Measurements from ENCODE around the gene SEM1.
"Not testable (repeated sequence)": the region's sequence is repeated elsewhere in the genome, so short reads cannot be mapped to it uniquely, and the experiment has no call there.

SEM1 gene

GRCh38 chr7:96663457-96663856 lies 46.2 kb downstream of the SEM1 start:
- no peak for DNase-seq (ENCODE audit: low read depth, low spot score)

DNA sequence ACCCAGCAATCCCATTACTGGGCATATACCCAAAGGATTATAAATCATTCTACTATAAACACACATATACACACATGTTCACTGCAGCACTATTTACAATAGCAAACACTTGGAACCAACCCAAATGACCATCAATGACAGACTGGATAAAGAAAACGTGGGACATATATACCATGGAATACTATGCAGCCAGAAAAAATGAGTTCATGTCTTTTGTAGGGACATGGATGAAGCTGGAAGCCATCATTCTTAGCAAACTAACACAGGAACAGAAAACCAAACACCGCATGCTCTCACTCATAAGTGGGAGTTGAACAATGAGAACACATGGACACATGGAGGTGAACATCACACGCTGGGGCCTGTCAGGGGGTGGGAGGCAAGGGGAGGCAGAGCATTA lies 47.5 kb downstream of the SEM1 start:
- DNase-seq (ENCODE audit: low read depth, low spot score) = not testable (repeated sequence)

GRCh38 chr7:96658022-96658412 lies 51.6 kb downstream of the SEM1 start:
- no peak for DNase-seq (ENCODE audit: low read depth, low spot score)

GRCh38 chr7:96657347-96658021 lies 52.2 kb downstream of the SEM1 start:
- DNase-seq (ENCODE audit: low read depth, low spot score) = no peak

- DNase-seq (ENCODE audit: low read depth, low spot score) = no peak
Observed at GRCh38 chr7:96655956-96656355, 53.7 kb downstream of the SEM1 start.

DNA sequence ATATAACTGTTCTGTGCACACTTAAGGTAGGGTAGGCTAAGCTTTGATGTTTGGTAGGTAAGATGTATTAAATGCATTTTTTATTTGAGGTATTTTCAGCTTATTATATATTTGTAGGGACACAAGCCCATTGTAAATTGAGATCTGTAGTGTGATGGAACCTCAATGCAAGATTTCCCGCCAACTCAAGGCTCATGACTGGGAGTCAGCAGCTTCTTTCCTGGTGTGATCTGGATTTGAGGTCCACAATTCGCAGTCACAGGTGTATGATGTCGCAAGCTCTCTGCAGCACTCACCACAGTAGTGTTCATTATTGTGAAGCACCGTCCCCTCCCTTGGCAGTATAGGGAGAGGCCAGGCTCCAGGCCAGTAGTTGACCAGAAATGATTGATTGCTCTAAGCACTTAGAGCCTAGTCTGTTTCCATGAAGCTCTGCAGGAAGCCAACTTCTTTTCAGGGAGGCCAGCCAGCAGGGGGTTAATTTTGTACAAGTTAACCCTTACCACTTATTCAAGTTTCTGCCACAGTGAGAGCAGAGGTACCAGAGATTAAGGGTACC lies 54.9 kb downstream of the SEM1 start:
- DNase-seq (ENCODE audit: low read depth, low spot score) = no peak

DNA sequence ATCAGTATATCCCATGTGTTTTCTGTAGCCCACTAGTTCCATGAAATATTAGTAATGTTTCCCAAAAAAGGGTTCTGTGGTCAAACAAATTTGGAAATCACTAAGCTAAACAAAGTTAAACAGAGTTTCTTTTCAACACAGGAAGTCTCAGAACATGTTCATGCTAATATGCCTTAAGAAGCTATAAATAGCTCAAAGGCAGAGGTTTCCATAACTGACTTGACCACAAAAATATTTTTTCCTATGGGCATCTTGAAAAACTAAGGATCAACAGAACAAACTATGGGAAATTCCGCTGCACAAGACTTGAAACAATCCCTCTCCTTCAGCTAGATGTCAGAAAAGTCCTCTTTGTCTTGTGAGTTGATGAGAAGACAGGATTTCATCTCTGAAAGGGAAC lies 59.7 kb downstream of the SEM1 start:
- DNase-seq (ENCODE audit: low read depth, low spot score) = no peak

GRCh38 chr7:96648784-96649183 lies 60.9 kb downstream of the SEM1 start:
- DNase-seq (ENCODE audit: low read depth, low spot score) = no peak

DNA sequence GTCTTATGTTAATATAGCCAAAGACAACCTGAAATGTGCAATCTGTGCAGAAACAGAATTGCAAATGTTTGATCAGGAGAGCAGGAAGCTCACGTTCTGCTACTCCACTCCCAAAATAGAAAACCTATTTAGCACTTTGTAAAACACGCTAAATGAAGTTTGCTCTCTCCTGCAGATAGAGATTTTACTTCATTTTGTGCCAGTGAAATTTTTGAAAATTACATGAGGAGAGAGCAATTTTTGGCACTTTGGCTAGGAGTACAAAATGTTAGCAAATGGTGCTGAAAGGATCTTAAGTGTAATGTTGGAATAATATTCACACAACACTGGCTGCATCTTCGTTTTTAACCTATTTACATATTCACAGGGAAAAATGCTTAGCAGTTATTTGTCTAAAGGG lies 61.9 kb downstream of the SEM1 start:
- DNase-seq (ENCODE audit: low read depth, low spot score) = no peak

DNA sequence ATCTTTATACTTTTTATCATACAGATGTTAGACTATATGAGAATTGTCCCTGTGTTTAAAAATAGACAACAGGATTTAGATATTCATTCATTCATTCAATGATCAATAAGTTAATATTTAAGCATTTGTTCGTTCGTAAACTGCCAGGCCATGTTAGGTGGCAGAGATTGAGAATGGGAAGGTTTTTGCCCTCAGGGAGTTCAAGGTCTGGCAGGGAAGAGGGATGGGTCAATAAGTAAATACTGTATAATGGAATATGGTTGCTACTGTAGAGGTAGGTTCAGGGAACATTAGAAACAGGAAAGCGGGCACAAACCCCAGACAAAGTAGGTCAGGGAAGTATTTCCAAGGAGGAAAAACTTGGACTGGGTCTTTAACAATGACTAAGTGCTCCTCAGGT lies 64.6 kb downstream of the SEM1 start:
- DNase-seq (ENCODE audit: low read depth, low spot score) = no peak

DNA sequence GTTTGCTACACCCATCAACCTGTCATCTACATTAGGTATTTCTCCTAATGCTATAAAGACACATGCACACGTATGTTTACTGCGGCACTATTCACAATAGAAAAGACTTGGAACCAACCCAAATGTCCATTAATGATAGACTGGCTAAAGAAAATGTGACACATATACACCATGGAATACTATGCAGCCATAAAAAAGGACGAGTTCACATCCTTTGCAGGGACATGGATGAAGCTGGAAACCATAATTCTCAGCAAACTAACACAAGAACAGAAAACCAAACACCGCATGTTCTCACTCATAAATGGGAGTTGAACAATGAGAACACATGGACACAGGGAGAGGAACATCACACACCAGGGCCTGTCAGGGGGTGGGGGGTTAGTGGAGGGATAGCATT lies 66.2 kb downstream of the SEM1 start:
- not testable (repeated sequence) for DNase-seq (ENCODE audit: low read depth, low spot score)

- no peak for DNase-seq (ENCODE audit: low read depth, low spot score)
Observed at GRCh38 chr7:96640054-96640453, 69.6 kb downstream of the SEM1 start.
